Neural progenitor cell (in vitro differentiated cells): ENCODE measurements around the gene TMEM108. TPM values are rescaled to one million over a fixed set of nuclear protein-coding genes. Genes with fewer than 3 reads are reported as not detected.

Experiments used
- DNase-seq: peaks from one replicate; pipeline ENCODE4 v3.0.0-alpha.2; 2016; ENCODE audit warnings: low spot score
- H2AFZ ChIP-seq: fragments of 200-600 bp; sonication (generic); replicated peaks from 2 replicates; pipeline ENCODE4 v1.6.1; 2016; ENCODE audit warnings: antibody characterized with exemption
- H3F3A ChIP-seq: fragments of 200-600 bp; sonication (generic); 2 replicates; pipeline ENCODE4 v1.6.1; 2016; ENCODE audit warnings: antibody characterized with exemption, low read depth
- H3K27ac ChIP-seq: fragments of 200-600 bp; sonication (generic); 2 replicates; pipeline ENCODE4 v1.5.1; 2016; ENCODE audit warnings: mild to moderate bottlenecking
- H3K27me3 ChIP-seq: fragments of 200-600 bp; sonication (generic); 2 replicates; pipeline ENCODE4 v1.6.1; 2016; ENCODE audit warnings: mild to moderate bottlenecking, moderate library complexity
- H3K36me3 ChIP-seq: fragments of 200-600 bp; sonication (generic); 2 replicates; pipeline ENCODE4 v1.5.1; 2016
- H3K4me1 ChIP-seq: fragments of 200-600 bp; sonication (generic); 2 replicates; pipeline ENCODE4 v1.6.1; 2016; ENCODE audit warnings: mixed run types
- H3K4me2 ChIP-seq: fragments of 200-600 bp; sonication (generic); 2 replicates; pipeline ENCODE4 v1.6.1; 2016
- H3K4me3 ChIP-seq: fragments of 200-600 bp; sonication (generic); 2 replicates; pipeline ENCODE4 v1.5.1; 2016
- H3K79me2 ChIP-seq: fragments of 200-600 bp; sonication (generic); 2 replicates; pipeline ENCODE4 v1.6.1; 2016; ENCODE audit warnings: low read depth
- H3K9ac ChIP-seq: fragments of 200-600 bp; sonication (generic); 2 replicates; pipeline ENCODE4 v1.6.1; 2016
- H3K9me3 ChIP-seq: fragments of 200-600 bp; sonication (generic); 2 replicates; pipeline ENCODE4 v1.5.1; 2016; ENCODE audit warnings: low read depth
- H4K20me1 ChIP-seq: fragments of 200-600 bp; sonication (generic); 2 replicates; pipeline ENCODE4 v1.6.1; 2016; ENCODE audit warnings: low read depth
- H3K27ac Mint-ChIP-seq: 3 replicates; pipeline ENCODE4 v1.8.0; 2021; ENCODE audit warnings: mixed read lengths
- H3K27me3 Mint-ChIP-seq: 2 replicates; pipeline ENCODE4 v1.8.0; 2022; ENCODE audit warnings: low read depth, mild to moderate bottlenecking, inconsistent platforms, moderate library complexity, mixed read lengths; ENCODE audit not compliant: insufficient read depth
- H3K36me3 Mint-ChIP-seq: 3 replicates; pipeline ENCODE4 v1.8.0; 2021; ENCODE audit warnings: mixed read lengths
- H3K4me1 Mint-ChIP-seq: 3 replicates; pipeline ENCODE4 v1.8.0; 2021; ENCODE audit warnings: mixed read lengths
- H3K4me3 Mint-ChIP-seq: 3 replicates; pipeline ENCODE4 v1.8.0; 2021; ENCODE audit warnings: mild to moderate bottlenecking, moderate library complexity, mixed read lengths
- H3K9me3 Mint-ChIP-seq: 3 replicates; pipeline ENCODE4 v1.8.0; 2020; ENCODE audit warnings: mixed read lengths
- EZH2 ChIP-seq: fragments of 200-600 bp; sonication (generic); IDR thresholded peaks from 2 replicates; pipeline ENCODE4 v1.6.1; 2017; ENCODE audit warnings: antibody characterized with exemption, mild to moderate bottlenecking, moderate library complexity
- EZH2phosphoT487 ChIP-seq: fragments of 200-600 bp; sonication (generic); IDR thresholded peaks from 2 replicates; pipeline ENCODE4 v1.6.1; 2017; ENCODE audit warnings: antibody characterized with exemption
- total RNA-seq: library from RNA; depleted of rRNA; stranded (reverse); fragments of >200 nt; gene quantifications from 2 replicates; pipeline ENCODE4 v1.2.3, GENCODE V29; 2015; ENCODE audit warnings: low replicate concordance
- TF ChIP-seq, protein P1 (sequence below): fragments of 200-600 bp; sonication (generic); IDR thresholded peaks from 2 replicates; pipeline ENCODE4 v1.5.1; 2017; ENCODE audit warnings: antibody characterized with exemption, mild to moderate bottlenecking

The TMEM108 gene
- total RNA-seq, 1 donor from 2014 or later: 4.8 TPM

DNA sequence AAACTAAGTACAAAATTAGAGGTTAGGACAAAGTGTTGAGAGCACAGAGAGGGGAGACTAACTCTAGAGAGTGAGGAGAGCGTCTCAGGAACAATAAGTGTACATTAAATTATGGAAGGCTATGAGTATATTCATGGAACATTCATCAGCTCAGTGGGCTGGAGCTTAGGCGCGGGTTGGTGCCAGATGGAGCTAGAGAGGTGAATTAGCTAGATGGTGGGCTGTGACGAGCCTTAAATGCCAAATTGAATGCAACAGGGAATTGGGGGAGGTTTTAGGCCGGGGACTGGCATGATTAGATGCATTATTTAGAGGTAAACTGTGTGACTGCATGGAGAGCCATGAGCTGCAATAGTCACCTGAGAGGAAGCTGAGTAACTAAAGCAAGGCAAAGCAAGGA lies 97.1 kb downstream of the TMEM108 start:
- no peaks in the 10 kb centered on the region for H3K79me2 ChIP-seq
- H3K4me3 ChIP-seq: no peak overlapping the region
- no peak overlapping the region for H2AFZ ChIP-seq
- H3K4me2 ChIP-seq: no peak overlapping the region
- H3K27me3 Mint-ChIP-seq: no peaks in the 10 kb centered on the region
- H3K27ac ChIP-seq: no peak overlapping the region
- no peaks in the 10 kb centered on the region for H3K9me3 ChIP-seq
- H3K36me3 Mint-ChIP-seq: no peaks in the 10 kb centered on the region
- no peak for DNase-seq
- no peaks in the 10 kb centered on the region for H3K9me3 Mint-ChIP-seq
- peaks cover 11% of the 10 kb centered on the region for H3K4me1 ChIP-seq
- H4K20me1 ChIP-seq: no peaks in the 10 kb centered on the region
- H3K27me3 ChIP-seq: no peaks in the 10 kb centered on the region
- no peak overlapping the region for H3K9ac ChIP-seq
- no peaks in the 10 kb centered on the region for H3F3A ChIP-seq
- H3K4me3 Mint-ChIP-seq: no peak overlapping the region
- H3K27ac Mint-ChIP-seq: no peak overlapping the region
- TF ChIP-seq EZH2: no peak
- no peak for TF ChIP-seq EZH2phosphoT487
- TF ChIP-seq, protein P1, sequence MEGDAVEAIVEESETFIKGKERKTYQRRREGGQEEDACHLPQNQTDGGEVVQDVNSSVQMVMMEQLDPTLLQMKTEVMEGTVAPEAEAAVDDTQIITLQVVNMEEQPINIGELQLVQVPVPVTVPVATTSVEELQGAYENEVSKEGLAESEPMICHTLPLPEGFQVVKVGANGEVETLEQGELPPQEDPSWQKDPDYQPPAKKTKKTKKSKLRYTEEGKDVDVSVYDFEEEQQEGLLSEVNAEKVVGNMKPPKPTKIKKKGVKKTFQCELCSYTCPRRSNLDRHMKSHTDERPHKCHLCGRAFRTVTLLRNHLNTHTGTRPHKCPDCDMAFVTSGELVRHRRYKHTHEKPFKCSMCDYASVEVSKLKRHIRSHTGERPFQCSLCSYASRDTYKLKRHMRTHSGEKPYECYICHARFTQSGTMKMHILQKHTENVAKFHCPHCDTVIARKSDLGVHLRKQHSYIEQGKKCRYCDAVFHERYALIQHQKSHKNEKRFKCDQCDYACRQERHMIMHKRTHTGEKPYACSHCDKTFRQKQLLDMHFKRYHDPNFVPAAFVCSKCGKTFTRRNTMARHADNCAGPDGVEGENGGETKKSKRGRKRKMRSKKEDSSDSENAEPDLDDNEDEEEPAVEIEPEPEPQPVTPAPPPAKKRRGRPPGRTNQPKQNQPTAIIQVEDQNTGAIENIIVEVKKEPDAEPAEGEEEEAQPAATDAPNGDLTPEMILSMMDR: no peak
- no peaks in the 10 kb centered on the region for H3K36me3 ChIP-seq
- peaks cover 24% of the 10 kb centered on the region for H3K4me1 Mint-ChIP-seq

DNA sequence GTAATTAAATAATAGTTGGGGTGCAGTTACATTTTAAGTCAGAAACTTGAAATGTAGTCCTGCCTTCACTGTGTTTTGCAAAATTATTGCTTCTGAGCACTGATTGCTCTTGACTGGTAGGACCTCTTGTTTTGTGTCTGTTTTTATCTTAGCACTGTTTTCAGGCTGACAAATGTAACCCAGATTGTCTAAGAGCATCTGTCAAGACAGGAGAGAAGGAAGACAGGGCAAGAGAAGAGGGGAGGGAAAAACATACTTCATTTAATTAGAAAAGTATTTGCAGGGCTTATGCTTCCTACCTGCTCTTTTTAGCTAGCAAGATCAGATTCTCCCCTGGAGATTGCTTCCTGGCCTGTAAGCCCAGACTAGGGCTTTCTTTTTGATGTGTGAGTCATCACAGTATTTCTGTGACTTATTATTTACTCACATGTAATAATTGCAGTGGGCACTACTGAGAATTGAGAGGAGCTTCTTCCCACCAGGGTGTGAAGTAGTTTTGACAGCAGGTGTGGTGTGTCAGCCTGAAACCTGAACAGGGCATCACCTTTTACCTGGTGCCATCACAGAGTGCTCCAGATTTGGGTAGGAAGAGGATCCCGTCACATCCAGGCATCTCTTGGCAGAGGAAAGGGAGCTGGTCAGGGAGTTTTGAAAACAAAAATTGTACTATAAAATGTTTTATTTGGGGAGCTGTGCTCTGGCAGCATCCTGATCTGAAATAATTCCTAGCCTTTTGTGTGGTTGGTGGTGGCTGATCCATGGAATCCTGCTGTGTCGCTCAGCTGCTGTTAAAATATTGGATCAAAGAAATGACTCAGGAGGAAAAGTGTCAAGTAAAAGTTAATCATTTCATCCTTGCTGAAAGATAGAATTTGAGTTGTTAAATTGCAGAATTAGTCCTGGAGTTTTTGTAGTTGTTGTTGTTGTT lies 98.2 kb downstream of the TMEM108 start:
- Histone ChIP-seq H3K36me3 (no peaks in the 10 kb centered on the region), H3K4me3 (no peak overlapping the region), H3K4me2 (no peak overlapping the region), H3K9ac (no peak overlapping the region), H3K4me1 (peaks cover 11% of the 10 kb centered on the region), H3K27me3 (no peaks in the 10 kb centered on the region), H3F3A (no peaks in the 10 kb centered on the region), H3K9me3 (no peaks in the 10 kb centered on the region), H3K27ac (no peak overlapping the region), H2AFZ (no peak overlapping the region), H3K79me2 (no peaks in the 10 kb centered on the region), H4K20me1 (no peaks in the 10 kb centered on the region)
- H3K9me3 Mint-ChIP-seq: no peaks in the 10 kb centered on the region
- no peak for DNase-seq
- no peak overlapping the region for H3K27ac Mint-ChIP-seq
- H3K4me1 Mint-ChIP-seq: peaks cover 24% of the 10 kb centered on the region
- TF ChIP-seq, protein P1: no peak
- TF ChIP-seq EZH2: no peak
- no peak overlapping the region for H3K4me3 Mint-ChIP-seq
- no peaks in the 10 kb centered on the region for H3K36me3 Mint-ChIP-seq
- no peaks in the 10 kb centered on the region for H3K27me3 Mint-ChIP-seq

DNA sequence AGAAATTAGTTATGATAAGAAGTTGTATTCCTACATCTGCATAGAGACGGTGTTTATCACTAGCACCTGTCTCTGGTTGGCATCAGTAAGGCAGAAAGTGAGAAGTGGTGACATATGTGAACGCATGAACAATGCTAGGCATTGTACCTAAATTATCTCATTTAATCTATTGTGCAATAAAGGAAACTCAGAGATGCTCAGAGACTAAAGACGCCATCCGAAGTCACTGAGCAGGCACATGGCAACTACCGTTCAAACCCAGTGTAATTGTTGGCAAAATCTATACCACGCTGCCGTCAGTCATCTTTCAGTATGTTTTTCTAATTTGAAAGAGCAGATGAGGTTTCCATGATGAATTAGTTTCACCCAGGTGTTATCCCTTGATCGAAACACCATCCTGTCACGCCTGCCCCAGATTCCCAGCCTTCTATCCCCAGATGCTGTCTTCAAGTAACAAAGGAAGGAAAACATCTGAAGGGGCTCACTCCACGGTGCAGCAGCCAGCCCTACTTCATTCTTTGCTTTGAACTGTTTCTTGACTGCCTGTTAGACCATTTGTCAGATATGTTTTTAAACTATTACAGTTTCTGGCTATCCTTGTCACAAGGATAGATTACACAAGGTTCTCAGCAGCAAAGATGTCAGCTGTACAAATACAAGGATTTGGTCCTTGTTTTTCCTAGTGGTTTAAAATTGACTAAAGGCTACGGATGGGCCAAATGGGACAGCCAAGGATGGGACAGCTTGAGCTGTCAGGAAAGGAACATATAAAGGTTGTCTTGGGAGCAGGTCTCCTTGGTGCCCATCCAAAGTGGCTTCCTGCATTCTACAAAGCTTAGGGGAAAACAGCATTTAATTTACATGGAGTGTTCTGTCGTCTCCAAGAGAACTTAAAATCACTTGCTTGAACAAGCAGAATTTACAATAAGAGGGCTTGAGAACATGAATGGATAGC lies 99.1 kb downstream of the TMEM108 start:
- Histone ChIP-seq H3K4me3 (no peak overlapping the region), H3K4me2 (no peak overlapping the region), H3K4me1 (peaks cover 11% of the 10 kb centered on the region), H2AFZ (no peak overlapping the region), H3K27ac (no peak overlapping the region), H3K79me2 (no peaks in the 10 kb centered on the region), H3K27me3 (no peaks in the 10 kb centered on the region), H3K9ac (no peak overlapping the region), H3K36me3 (no peaks in the 10 kb centered on the region), H3F3A (no peaks in the 10 kb centered on the region), H4K20me1 (no peaks in the 10 kb centered on the region), H3K9me3 (no peaks in the 10 kb centered on the region)
- Mint-ChIP-seq H3K27ac (no peak overlapping the region), H3K9me3 (no peaks in the 10 kb centered on the region), H3K27me3 (no peaks in the 10 kb centered on the region), H3K4me1 (peaks cover 24% of the 10 kb centered on the region), H3K36me3 (no peaks in the 10 kb centered on the region), H3K4me3 (no peak overlapping the region)
- TF ChIP-seq, protein P1: no peak
- TF ChIP-seq EZH2phosphoT487: no peak
- no peak for TF ChIP-seq EZH2
- DNase-seq: no peak
